HCT116 (cell line): Measurements from ENCODE around the gene FGGY.

Source experiments
- CTCF ChIP-seq, 3 experiments: fragments of 200-600 bp in 1 of 3; sonication (generic) in 1 of 3; IDR thresholded peaks in 2 of 3; conservative IDR thresholded peaks in 1 of 3; 2 replicates each; pipeline ENCODE4 v1.5.1; 2012 to 2017; ENCODE audit warnings: low read depth in 2 of 3, low read length in 2 of 3, antibody characterized with exemption in 1 of 3, borderline replicate concordance in 1 of 3, control low read depth in 1 of 3, mild to moderate bottlenecking in 1 of 3, mixed read lengths in 1 of 3, mixed run types in 1 of 3, moderate library complexity in 1 of 3; ENCODE audit not compliant: insufficient read depth in 1 of 3
- EGR1 ChIP-seq: IDR thresholded peaks from 2 replicates; pipeline ENCODE4 v1.6.1; 2012; ENCODE audit warnings: low read depth
- EZH2 ChIP-seq: fragments of 200-600 bp; sonication (generic); IDR thresholded peaks from 2 replicates; pipeline ENCODE4 v1.6.1; 2017; ENCODE audit warnings: antibody characterized with exemption, mixed run types
- JUND ChIP-seq: IDR thresholded peaks from 2 replicates; pipeline ENCODE4 v1.6.1; 2012
- POLR2A ChIP-seq: IDR thresholded peaks from 2 replicates; pipeline ENCODE4 v1.7.0; 2011; ENCODE audit warnings: borderline replicate concordance; ENCODE audit not compliant: insufficient read depth, insufficient read length; ENCODE audit errors: extremely low read depth
- POLR2AphosphoS5 ChIP-seq: IDR thresholded peaks from 2 replicates; pipeline ENCODE4 v1.6.1; 2011; ENCODE audit warnings: mild to moderate bottlenecking, low read depth, low read length, moderate library complexity
- RAD21 ChIP-seq: IDR thresholded peaks from 2 replicates; pipeline ENCODE4 v1.6.1; 2012; ENCODE audit warnings: low read depth, mild to moderate bottlenecking
- REST ChIP-seq: IDR thresholded peaks from 2 replicates; pipeline ENCODE4 v1.6.1; 2012; ENCODE audit warnings: low read depth
- YY1 ChIP-seq: IDR thresholded peaks from 2 replicates; pipeline ENCODE4 v1.6.1; 2011; ENCODE audit warnings: low read length, low read depth, moderate library complexity, mild to moderate bottlenecking; ENCODE audit not compliant: insufficient replicate concordance; ENCODE audit errors: extremely low read depth
- ZFX ChIP-seq: fragments of 450-650 bp; IDR thresholded peaks from 2 replicates; pipeline ENCODE4 v1.6.1; 2017
- ZNF274 ChIP-seq: fragments of 200-500 bp; sonication (Bioruptor generic); IDR thresholded peaks from 2 replicates; pipeline ENCODE4 v1.6.1; 2014; ENCODE audit warnings: mild to moderate bottlenecking, low read depth, low read length, inconsistent platforms

GRCh38 chr1:59288046-59288445 lies 8.8 kb upstream of the FGGY start:
- TF ChIP-seq CTCF (IDR thresholded peaks at IDR 0.05 in 2 of 3, conservative IDR thresholded peaks at IDR 0.05 in 1 of 3; ENCODE audit: borderline replicate concordance in 1 of 3, insufficient read depth in 1 of 3, low read depth in 2 of 3, low read length in 2 of 3) (no peak), EZH2 (no peak), RAD21 (no peak), ZFX (no peak), POLR2A (no peak), JUND (no peak), POLR2AphosphoS5 (no peak), EGR1 (no peak), REST (no peak), ZNF274 (no peak), YY1 (no peak)
